ENCODE results near the gene EXOC6B.

Gene EXOC6B

DNA sequence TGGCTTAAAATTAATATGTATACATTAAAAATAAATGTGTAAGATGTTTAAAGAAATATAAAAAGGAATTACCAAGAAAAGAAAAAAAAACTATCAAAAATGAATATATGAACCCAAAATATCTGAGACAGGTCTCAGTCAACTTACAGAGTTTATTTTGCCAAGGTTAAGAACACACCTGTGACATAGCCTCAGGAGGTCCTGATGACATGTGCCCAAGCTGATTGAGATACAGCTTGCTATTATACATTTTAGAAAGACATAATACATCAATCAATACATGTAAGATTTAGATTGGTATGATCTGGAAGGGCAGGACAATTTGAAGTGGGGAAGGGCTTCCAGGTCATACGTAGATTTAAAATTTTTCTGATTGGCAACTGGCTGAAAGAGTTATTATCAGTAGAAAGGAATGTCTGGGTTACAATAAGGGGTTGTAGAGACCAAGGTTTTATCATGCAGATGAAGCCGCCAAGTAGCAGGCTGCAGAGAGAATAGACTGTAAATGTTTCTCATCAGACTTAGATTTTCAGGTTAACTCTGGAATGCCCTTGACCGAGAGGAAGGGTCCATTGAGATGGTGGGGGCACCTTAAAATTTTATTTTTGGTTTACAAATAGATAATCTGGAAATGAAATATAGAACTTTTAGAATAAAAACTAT lies 74.7 kb downstream of the EXOC6B start:
- Histone ChIP-seq H3K4me3 (no peak overlapping the region), H3K27ac (no peak overlapping the region), H3K9ac (ENCODE audit: insufficient read length) (no peak overlapping the region), H3K9me3 (ENCODE audit: low read depth, low read length) (no peaks in the 10 kb centered on the region), H3K36me3 (ENCODE audit: insufficient read depth, low read length) (no peaks in the 10 kb centered on the region)
- no peak for TF ChIP-seq FOXP2 (optimal IDR thresholded peaks at IDR 0.05; ENCODE audit: control extremely low read depth, extremely low read length, insufficient read depth)
- no peak for TF ChIP-seq EZH2 (IDR thresholded peaks at IDR 0.05)
- DNase-seq (ENCODE audit: low read depth, low spot score) = no peak

- Histone ChIP-seq H3K36me3 (ENCODE audit: insufficient read depth, low read length) (no peaks in the 10 kb centered on the region), H3K4me3 (no peak overlapping the region), H3K27ac (no peak overlapping the region), H3K9me3 (ENCODE audit: low read depth, low read length) (no peaks in the 10 kb centered on the region), H3K9ac (ENCODE audit: insufficient read length) (no peak overlapping the region)
- TF ChIP-seq POLR2AphosphoS5 (IDR thresholded peaks at IDR 0.05; ENCODE audit: borderline replicate concordance, low read depth, low read length) (no peak), FOXP2 (optimal IDR thresholded peaks at IDR 0.05; ENCODE audit: control extremely low read depth, extremely low read length, insufficient read depth) (no peak), EZH2 (IDR thresholded peaks at IDR 0.05) (no peak)
- DNase-seq (ENCODE audit: low read depth, low spot score) = no peak
These were observed 75.4 kb downstream of the EXOC6B start for GRCh38 chr2:72750466-72750865.

GRCh38 chr2:72747344-72747743 lies 78.5 kb downstream of the EXOC6B start:
- H3K9me3 ChIP-seq (ENCODE audit: low read depth, low read length) = no peaks in the 10 kb centered on the region
- H3K9ac ChIP-seq (ENCODE audit: insufficient read length) = no peak overlapping the region

DNA sequence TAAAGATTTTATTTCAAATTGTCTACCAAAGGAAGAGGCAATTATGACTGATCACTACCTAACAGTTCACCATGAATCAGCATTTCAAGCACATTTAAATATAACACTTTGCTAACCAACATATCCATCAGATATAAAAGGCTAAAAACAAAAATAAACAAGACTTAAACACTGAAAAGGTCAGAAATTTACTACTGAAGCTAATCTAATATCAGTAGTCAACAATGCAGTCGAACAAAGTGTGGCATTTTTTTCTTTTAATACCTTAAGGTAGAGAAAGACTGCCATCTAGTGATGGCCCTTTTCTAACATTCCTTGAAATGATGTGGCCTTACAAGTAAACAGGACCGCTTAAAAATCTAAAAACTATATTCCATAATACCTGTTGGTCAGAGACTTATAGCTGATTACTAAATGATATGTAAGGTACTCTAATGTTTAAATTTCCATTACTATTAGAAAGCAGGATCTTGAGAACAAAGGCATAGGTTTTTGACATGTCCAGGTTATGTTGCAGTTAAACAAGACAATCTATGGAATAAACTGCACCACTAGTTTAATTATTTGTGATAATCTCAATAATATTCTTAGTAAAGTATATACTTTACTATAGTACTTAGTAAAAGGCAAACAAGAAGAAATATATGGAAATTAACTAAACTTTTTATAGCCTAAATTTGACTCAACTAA lies 80.0 kb downstream of the EXOC6B start:
- Histone ChIP-seq H3K9ac (ENCODE audit: insufficient read length) (peak overlapping the region; percentile 19), H3K9me3 (ENCODE audit: low read depth, low read length) (no peaks in the 10 kb centered on the region), H3K27ac (peak overlapping the region; percentile 11; the same call in 1 of the 2 replicates), H3K36me3 (ENCODE audit: insufficient read depth, low read length) (no peaks in the 10 kb centered on the region), H3K4me3 (no peak overlapping the region)
- peak; percentile 78 for DNase-seq (ENCODE audit: low read depth, low spot score)
- TF ChIP-seq POLR2AphosphoS5 (IDR thresholded peaks at IDR 0.05; ENCODE audit: borderline replicate concordance, low read depth, low read length) (no peak), FOXP2 (optimal IDR thresholded peaks at IDR 0.05; ENCODE audit: control extremely low read depth, extremely low read length, insufficient read depth) (no peak), EZH2 (IDR thresholded peaks at IDR 0.05) (no peak)

More at GRCh38 chr2:72747344-72747743, 78.5 kb downstream of the EXOC6B start:
- H3K27ac ChIP-seq = peak overlapping the region; percentile 10; the same call in 1 of the 2 replicates
- H3K4me3 ChIP-seq = no peak overlapping the region
- no peaks in the 10 kb centered on the region for H3K36me3 ChIP-seq (ENCODE audit: insufficient read depth, low read length)
- no peak for DNase-seq (ENCODE audit: low read depth, low spot score)
- TF ChIP-seq FOXP2 (optimal IDR thresholded peaks at IDR 0.05; ENCODE audit: control extremely low read depth, extremely low read length, insufficient read depth) (no peak), POLR2AphosphoS5 (IDR thresholded peaks at IDR 0.05; ENCODE audit: borderline replicate concordance, low read depth, low read length) (no peak), EZH2 (IDR thresholded peaks at IDR 0.05) (no peak)

DNA sequence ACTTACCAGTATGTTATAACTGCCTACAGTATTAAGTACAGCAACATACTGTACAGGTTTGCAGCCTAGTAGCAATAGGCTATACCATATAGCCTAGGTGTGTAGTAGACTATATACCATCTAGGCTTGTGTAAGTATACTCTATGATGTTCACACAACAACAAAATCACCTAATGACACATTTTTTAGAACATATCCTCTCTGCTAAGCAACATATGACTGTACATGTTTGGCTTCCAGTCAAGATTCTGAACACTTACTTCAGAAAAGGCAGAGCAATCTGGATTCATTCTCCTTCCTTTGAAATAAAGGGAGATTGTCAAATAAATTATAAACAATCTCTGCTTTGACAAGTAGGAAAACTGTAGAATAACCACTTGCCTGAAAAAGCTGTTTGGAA lies 81.8 kb downstream of the EXOC6B start:
- H3K36me3 ChIP-seq (ENCODE audit: insufficient read depth, low read length) = no peaks in the 10 kb centered on the region
- H3K4me3 ChIP-seq = no peak overlapping the region
- no peak for TF ChIP-seq POLR2AphosphoS5 (IDR thresholded peaks at IDR 0.05; ENCODE audit: borderline replicate concordance, low read depth, low read length)
- no peak for TF ChIP-seq FOXP2 (optimal IDR thresholded peaks at IDR 0.05; ENCODE audit: control extremely low read depth, extremely low read length, insufficient read depth)
- H3K9ac ChIP-seq (ENCODE audit: insufficient read length) = no peak overlapping the region
- H3K27ac ChIP-seq = peak overlapping the region; percentile 18; the same call in 1 of the 2 replicates
- H3K9me3 ChIP-seq (ENCODE audit: low read depth, low read length) = no peaks in the 10 kb centered on the region
- DNase-seq (ENCODE audit: low read depth, low spot score) = no peak

DNA sequence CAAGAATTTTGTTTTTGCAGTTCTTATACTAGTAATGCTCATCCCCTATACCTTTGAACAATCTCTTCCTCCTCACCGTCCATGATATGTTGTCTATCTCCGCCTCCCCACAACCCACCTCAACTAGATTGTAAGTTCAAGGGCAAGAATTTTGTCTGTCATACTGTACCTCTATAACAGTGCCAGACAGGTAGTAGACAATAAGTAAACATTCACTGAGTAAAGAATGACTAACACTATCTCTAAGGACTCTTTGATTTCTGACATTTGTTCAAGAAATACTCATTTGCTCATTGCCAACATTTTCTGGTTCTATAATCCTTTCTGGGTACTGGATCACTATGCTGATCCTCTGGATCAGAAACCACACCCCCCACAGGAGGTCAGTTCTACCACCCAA lies 82.4 kb downstream of the EXOC6B start:
- Histone ChIP-seq H3K27ac (no peak overlapping the region), H3K9ac (ENCODE audit: insufficient read length) (no peak overlapping the region), H3K4me3 (no peak overlapping the region), H3K36me3 (ENCODE audit: insufficient read depth, low read length) (no peaks in the 10 kb centered on the region), H3K9me3 (ENCODE audit: low read depth, low read length) (no peaks in the 10 kb centered on the region)
- DNase-seq (ENCODE audit: low read depth, low spot score) = no peak
- TF ChIP-seq EZH2 (IDR thresholded peaks at IDR 0.05) (no peak), POLR2AphosphoS5 (IDR thresholded peaks at IDR 0.05; ENCODE audit: borderline replicate concordance, low read depth, low read length) (no peak), FOXP2 (optimal IDR thresholded peaks at IDR 0.05; ENCODE audit: control extremely low read depth, extremely low read length, insufficient read depth) (no peak)

DNA sequence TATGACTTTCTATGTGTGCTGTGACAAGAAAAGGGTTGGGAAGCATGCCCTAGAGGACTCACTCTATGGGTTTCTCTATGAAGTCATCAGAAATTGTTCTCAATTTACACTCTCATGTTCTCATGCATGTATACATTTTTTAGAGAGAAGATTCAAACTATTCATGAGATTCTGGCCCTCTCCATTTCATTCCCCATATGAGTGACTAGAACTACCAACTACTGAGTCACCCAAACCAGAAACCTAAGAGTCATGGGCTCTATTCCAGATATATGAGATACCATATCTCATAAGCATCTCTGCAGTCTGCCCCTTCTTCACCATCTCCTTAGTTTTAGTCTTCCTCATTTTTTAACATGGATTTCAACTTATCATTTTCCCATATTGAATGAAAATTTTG lies 87.7 kb downstream of the EXOC6B start:
- Histone ChIP-seq H3K27ac (no peak overlapping the region), H3K9me3 (ENCODE audit: low read depth, low read length) (no peaks in the 10 kb centered on the region), H3K36me3 (ENCODE audit: insufficient read depth, low read length) (no peaks in the 10 kb centered on the region), H3K9ac (ENCODE audit: insufficient read length) (no peak overlapping the region), H3K4me3 (no peak overlapping the region)
- no peak for DNase-seq (ENCODE audit: low read depth, low spot score)
- TF ChIP-seq EZH2 (IDR thresholded peaks at IDR 0.05) = no peak
- TF ChIP-seq POLR2AphosphoS5 (IDR thresholded peaks at IDR 0.05; ENCODE audit: borderline replicate concordance, low read depth, low read length) = no peak

DNA sequence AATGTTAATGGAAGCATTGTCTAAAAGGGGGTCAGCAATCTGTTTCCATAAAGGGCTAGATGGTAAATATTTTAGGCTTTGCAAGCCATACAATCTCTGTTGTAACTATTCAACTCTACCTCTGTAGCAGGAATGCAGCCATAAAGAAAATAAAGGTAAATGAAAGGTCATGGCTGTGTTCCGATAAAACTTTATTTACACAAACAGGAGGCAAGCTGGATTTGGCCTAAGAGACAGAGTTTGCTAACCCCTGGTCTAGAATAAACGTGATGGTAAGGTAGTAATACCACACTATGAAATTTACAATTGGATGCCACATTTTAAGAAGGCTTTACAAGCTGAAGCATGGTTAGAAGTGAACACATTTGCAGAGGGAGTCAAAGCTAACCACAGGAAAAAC lies 91.4 kb downstream of the EXOC6B start:
- H3K4me3 ChIP-seq = no peak overlapping the region
- no peak overlapping the region for H3K27ac ChIP-seq
- no peak overlapping the region for H3K9ac ChIP-seq (ENCODE audit: insufficient read length)
- no peak for DNase-seq (ENCODE audit: low read depth, low spot score)
- no peak for TF ChIP-seq POLR2AphosphoS5 (IDR thresholded peaks at IDR 0.05; ENCODE audit: borderline replicate concordance, low read depth, low read length)
- no peaks in the 10 kb centered on the region for H3K9me3 ChIP-seq (ENCODE audit: low read depth, low read length)
- no peaks in the 10 kb centered on the region for H3K36me3 ChIP-seq (ENCODE audit: insufficient read depth, low read length)

DNA sequence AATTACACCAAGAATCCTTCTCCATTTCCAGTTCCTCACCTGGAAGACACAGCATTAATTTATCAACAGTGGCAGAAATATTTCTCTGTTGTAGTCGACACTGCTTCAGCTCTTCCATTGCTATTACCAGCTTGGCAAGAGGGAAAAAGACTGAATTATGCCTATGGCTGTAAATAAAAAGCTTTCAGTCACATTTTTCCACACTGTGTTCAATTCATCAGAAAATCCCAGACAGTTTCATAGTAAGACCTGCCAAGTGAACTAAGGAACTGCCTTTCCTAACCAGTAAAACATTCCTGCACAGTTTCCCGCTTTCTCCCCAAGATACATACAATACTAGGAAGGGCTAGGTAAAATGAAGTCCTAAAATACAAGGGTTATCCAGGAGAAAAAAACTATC lies 94.7 kb downstream of the EXOC6B start:
- Histone ChIP-seq H3K9me3 (ENCODE audit: low read depth, low read length) (no peaks in the 10 kb centered on the region), H3K4me3 (no peak overlapping the region), H3K27ac (no peak overlapping the region), H3K36me3 (ENCODE audit: insufficient read depth, low read length) (no peaks in the 10 kb centered on the region), H3K9ac (ENCODE audit: insufficient read length) (no peak overlapping the region)
- no peak for DNase-seq (ENCODE audit: low read depth, low spot score)
- no peak for TF ChIP-seq FOXP2 (optimal IDR thresholded peaks at IDR 0.05; ENCODE audit: control extremely low read depth, extremely low read length, insufficient read depth)
- no peak for TF ChIP-seq EZH2 (IDR thresholded peaks at IDR 0.05)
- TF ChIP-seq POLR2AphosphoS5 (IDR thresholded peaks at IDR 0.05; ENCODE audit: borderline replicate concordance, low read depth, low read length) = no peak

Measured in SK-N-MC (cell line).